SK-N-SH treated with all-trans-retinoic acid at 6 μM for 48 hours (cell line): ENCODE measurements around the gene PSAT1.

Experiments used
- ZC3H10 ChIP-seq: fragments of 250-450 bp; sonication (Bioruptor Pico); IDR thresholded peaks from 2 replicates; pipeline ENCODE4 v1.5.1; 2021; ENCODE audit warnings: mild to moderate bottlenecking, moderate library complexity
- ZNF70 ChIP-seq: fragments of 450-650 bp; formaldehyde crosslinking; IDR thresholded peaks from 2 replicates; pipeline ENCODE4 v1.5.0; 2020; ENCODE audit warnings: mild to moderate bottlenecking, moderate library complexity
- TF ChIP-seq, protein P1 (sequence below): fragments of 250-450 bp; sonication (Bioruptor Pico); IDR thresholded peaks from 2 replicates; pipeline ENCODE4 v1.8.0; 2020; ENCODE audit warnings: mild to moderate bottlenecking, moderate library complexity, borderline replicate concordance

DNA sequence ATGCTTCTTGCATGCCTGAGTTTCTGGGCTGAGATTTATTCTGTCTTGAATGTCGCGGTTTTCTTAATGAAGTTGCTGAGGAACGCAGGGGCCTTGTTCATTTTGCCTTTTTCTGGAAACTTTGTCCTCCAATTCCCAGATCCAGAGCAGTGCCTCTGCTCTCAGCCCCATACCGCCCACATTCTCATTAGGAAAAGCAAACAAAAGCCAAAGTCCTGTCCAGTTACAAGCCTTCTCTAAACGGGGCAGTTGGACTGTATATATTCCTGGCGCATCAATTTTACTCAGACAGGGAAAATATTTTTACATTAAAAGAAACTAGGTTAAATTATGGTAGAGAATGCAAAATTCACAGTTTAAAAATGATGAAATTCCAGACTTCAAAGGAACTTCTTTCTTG lies 1.2 kb upstream of the PSAT1 start:
- TF ChIP-seq, protein P1, sequence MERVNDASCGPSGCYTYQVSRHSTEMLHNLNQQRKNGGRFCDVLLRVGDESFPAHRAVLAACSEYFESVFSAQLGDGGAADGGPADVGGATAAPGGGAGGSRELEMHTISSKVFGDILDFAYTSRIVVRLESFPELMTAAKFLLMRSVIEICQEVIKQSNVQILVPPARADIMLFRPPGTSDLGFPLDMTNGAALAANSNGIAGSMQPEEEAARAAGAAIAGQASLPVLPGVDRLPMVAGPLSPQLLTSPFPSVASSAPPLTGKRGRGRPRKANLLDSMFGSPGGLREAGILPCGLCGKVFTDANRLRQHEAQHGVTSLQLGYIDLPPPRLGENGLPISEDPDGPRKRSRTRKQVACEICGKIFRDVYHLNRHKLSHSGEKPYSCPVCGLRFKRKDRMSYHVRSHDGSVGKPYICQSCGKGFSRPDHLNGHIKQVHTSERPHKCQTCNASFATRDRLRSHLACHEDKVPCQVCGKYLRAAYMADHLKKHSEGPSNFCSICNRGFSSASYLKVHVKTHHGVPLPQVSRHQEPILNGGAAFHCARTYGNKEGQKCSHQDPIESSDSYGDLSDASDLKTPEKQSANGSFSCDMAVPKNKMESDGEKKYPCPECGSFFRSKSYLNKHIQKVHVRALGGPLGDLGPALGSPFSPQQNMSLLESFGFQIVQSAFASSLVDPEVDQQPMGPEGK (CRISPR knock-in tag) = no peak
- TF ChIP-seq ZNF70 (CRISPR knock-in tag) (no peak), ZC3H10 (CRISPR knock-in tag) (no peak)
